Dedifferentiated amniotic fluid mesenchymal stem cell (primary cell): ENCODE measurements around the gene PKD2L1.
"Not testable (repeated sequence)": the region's sequence is repeated elsewhere in the genome, so short reads cannot be mapped to it uniquely, and the experiment has no call there.

Experiments used
- DNase-seq: peaks from one replicate; pipeline ENCODE4 v3.0.0-alpha.2; 2016; ENCODE audit errors: extremely low spot score

The PKD2L1 gene

DNA sequence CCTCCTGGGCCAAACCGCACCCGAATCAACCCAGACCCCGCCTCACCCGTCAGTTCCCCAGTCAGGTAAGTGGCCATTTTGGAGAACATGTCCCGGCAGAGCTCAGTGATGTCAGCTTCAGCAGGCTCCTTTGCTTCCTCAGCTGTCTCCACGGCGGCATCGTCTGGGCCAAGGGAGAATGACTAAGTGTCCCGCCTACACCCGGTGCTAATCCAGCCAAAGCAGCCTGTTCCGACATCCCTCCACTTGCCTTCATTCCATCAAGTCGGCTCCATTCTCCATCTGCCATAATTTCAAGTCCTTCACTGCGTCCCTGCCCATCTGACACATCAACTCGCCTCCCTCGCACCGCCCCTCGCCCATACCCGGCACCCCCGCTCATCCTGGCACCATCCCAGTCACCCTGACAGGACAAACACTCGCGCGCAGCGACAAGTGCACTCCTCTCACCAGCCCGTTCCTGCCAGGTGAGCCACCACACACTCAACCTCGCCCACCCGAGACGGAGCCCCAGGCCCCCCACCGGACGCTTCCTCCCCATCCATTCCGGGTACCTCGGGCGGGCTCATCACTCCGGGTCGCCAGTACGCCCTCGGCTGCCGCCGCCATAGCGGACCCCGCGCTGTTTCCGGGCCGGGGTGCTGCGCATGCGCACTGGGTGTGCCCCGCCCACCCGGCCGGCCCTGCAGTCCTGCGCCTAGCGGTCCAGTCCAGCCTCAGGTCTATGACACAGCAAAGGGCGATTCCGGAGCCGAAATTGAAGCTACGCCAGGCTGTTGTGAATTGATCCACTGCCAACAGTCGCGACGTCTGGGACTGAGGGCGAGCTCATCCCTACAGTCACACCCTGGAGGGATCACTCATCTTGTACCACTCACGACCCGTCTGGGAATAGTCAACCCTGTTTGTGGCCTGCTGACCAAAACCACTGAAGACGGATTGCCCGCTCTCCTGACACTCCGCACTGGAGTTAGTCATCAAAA lies 43.7 kb downstream of the PKD2L1 start, which contains the start of gene BLOC1S2:
BLOC1S2 (minus strand) TSS at position 630 of the 983 bp plus-strand sequence; CDS start at position 609, 21 bp downstream.
- peak; percentile 88 for DNase-seq

DNA sequence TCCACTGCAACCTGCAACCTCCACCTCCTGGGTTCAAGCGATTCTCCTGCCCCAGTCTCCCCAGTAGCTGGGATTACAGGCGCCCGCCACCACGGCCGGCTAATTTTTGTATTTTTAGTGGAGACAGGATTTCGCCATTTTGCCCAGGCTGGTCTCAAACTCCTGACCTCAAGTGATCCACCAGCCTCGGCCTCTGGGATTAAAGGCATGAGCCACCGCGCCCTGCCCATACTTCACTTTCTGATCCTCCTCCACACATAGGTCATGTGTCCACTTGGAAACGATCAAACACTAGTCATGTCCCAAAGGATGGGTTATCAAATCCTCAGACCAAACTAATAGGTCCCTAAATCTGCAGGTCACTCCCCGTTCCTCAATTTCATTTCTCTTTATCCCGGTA lies 44.7 kb downstream of the PKD2L1 start:
- not testable (repeated sequence) for DNase-seq

DNA sequence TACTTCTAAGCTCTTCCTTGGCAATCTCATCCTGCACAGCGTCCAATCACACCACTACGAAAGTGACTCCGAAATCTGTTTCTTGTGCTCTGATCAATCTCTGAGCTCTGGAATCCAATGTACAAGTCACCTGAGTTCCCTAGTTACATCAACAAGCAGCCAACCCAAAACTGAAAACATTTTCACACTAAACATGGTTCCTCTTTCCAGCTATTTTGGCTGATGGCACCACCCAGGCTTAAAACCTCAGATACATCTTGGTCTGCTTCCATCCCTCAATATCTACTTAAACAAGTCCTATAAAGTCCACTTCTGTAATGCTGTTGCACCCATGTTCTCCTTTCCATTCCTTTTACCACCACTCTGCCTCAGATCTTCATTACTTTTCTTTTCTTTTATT lies 47.1 kb downstream of the PKD2L1 start:
- no peak for DNase-seq

DNA sequence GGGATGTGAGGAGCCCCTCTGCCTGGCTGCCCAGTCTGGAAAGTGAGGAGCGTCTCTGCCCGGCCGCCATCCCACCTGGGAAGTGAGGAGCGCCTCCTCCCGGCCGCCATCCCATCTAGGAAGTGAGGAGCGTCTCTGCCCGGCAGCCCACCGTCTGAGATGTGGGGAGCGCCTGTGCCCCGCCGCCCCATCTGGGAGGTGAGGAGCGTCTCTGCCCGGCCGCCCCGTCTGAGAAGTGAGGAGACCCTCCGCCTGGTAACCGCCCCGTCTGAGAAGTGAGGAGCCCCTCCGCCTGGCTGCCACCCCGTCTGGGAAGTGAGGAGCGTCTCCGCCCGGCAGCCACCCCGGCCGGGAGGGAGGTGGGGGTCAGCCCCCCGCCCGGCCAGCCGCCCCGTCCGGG lies 53.1 kb downstream of the PKD2L1 start:
- DNase-seq, result not testable (repeated sequence)

DNA sequence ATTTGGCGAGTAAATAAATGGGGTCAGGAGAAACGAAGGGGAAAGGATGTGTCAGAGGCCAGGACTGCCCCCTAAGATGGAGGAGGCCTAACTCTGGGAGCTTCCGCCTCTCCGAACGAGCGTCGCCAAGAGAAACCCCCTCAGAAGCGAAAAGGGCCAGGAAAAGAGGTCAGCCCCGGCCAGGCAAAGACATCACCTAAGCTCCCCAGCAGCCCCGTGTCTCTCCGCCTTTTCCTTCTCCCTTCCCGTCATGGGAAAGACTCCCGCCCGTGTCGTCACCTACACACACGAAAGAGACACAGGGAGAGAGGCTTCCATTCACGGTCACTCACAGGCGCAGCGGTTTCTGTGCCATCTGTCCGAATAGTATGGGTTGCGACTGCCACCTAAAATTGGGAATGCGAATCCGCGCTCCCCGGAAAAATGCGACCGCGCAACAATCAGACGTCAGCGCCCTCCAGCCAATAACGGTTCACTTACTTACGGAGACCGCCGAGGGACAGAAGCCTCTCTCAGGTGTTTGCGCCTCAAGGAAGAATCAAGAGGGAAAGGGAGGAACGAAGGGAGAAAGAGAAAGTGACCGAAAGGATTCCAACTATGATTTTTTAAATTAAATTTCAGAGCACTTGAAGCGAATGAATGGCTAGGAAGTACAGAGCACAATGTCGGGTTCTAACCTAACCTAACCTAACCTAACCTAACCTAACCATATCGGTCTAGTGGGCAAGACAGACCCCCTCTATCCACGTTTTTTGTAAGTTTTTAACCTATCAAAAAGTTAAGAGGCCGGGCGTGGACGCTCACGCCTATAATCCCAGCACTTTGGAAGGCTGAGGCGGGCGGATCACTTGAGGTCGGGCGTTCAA lies 62.6 kb downstream of the PKD2L1 start, which contains the start of gene CWF19L1:
CWF19L1 (minus strand) TSS at position 400 of the 866 bp plus-strand sequence; CDS start at position 355, 45 bp downstream.
- DNase-seq, result peak; percentile 86

DNA sequence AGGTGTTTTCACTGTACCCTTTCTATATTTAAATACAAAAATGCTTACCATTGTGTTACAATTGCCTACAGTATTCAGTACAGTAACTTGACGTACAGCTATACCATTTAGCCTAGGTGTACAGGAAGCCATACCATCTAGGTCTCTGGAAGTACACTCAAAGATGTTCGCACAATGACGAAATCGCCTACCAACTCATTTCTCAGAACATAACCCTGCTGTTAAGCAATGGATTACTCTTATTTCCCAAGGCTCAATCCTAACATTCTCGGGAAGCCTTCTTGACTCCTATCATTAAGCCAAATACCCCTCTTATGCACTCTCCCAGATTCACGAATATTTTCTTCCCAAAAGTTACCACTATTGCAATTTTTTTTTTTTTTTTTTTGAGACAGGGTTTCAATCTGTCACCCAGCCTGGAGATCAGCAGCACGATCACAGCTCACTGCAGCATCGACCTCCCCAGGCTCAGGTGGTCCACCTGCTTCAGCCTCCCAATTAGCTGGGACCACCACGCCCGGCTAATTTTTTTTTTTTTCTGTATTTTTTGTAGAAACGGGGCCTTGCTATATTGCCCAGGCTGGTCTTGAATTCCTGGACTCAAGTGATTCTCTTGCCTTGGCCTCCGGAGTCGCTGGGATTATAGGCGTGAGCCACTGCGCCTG lies 64.1 kb downstream of the PKD2L1 start:
- DNase-seq, result no peak

DNA sequence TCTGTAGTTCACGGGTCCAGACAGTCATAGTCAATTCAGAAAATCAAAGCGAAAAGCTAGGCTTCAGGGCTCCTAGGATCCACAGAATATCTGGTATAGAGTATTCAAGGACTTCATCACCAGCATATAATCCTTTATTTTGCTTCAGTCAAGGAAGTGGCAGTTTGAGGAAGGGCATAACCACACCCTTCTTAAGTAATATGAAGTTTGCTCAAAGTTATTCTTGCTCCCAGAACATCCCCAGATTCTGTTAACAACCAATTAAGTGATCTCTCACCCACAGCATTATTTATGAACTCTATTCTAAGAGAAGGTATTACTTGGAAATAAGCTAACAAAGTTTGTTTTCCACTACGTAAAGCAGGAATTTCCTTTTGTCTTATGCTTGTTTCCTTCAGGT lies 75.8 kb downstream of the PKD2L1 start:
- DNase-seq, result no peak

DNA sequence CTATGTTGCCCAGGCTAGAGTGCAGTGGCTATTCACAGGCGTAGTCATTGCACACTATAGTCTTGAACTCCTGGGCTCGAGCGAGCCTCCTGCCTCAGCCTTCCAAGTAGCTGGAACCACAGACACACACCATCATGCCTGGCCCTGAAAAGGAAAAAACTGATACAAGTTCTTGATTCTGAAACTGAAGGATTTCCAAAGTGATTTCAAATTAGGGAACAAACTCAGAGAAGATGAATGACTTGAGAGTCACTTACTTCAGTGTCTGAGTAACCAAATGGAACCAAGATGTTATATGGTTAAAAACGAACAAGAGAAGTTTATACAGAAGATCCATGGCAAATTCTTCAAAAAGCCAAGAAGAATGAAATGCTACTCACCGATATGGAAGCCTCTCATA lies 77.0 kb downstream of the PKD2L1 start:
- DNase-seq, result no peak

DNA sequence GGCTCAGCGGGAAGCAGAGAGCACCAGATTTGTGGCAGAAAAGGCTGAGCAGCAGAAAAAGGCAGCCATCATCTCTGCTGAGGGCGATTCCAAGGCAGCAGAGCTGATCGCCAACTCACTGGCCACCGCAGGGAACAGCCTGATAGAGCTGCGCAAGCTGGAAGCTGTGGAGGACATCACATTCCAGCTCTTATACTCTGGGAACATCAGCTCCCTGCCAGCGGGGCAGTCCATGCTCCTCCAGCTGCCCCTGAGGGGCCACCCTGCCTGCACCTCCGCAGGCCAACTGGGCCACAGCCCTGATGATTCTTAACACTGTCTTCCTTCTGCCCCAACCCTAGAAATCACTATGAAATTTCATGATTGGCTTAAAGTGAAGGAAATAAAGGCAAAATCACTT lies 81.2 kb downstream of the PKD2L1 start:
- DNase-seq, result no peak

DNA sequence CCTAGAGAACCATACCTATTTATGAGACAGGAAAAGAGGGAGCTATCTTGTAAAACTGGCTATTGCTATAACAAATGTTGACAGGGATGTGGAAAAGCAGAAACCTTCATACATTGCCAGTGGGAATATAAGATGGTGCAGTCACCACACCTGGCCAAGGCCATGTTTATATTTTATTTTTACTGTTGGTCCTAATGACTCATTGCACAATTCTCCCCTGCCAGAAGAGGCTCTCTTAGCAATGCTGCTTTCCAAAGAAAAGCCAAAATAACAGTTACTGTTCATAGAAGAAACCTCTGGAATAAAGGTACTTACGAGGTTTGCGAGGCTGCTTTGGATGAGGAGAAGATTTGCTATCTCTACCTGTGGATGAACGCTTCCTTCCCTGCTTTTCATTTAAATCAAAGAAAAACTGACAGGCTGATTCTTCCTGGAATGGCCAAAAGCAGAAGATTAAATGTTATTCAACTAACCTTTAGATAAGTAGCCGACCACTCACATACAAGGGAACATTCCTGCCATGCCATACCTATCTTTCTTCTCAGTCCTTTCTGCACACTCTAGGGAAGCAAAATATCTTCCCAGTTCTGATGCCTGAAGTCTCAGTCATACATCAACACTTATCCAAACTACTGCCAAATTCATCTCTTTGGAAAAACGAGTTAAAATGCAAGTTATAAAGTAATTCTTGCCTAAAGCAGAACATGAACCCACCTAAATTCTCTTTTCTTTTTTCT lies 84.4 kb downstream of the PKD2L1 start:
- no peak for DNase-seq

DNA sequence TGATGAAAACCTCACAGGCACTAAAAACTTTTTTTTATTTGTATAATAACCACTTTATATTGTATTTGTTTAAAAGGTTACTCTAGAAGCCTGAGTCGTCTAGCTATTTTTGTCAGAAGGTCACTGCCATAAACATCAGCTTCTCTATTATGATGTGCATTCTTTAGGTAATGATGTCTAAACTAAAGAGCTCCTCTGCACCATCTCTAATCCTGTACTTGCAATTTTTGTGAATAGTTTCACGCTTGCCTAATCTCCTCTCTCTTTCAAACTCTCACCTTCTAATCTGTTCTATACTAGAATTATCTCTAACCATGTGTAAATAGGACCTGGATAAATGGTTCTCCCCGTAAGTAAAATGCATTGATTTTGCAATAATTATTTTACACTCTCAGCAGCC lies 90.2 kb downstream of the PKD2L1 start:
- no peak for DNase-seq

DNA sequence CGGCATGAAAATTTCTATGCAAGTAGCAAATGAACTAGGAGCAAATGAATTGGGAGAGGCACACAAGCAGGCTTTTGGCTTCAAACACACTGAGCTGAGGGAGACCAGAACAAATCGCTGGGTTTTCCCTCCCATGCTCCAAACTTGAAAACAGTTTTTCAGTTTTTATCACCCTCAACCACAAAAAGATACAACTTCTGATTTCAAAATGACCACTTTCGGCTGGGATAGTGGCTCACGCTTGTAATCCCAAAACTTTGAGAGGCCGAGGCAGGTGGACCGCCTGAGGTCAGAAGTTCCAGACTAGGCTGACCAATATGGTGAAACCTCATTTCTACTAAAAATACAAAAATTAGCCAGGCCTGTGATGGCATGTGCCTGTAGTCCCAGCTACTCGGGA lies 91.6 kb downstream of the PKD2L1 start:
- DNase-seq, result no peak
